ENCODE data around the gene ACBD6.
A peak's percentile ranks its signal among the peaks of the same experiment; 100 is the strongest.
"Not testable (repeated sequence)": the region's sequence is repeated elsewhere in the genome, so short reads cannot be mapped to it uniquely, and the experiment has no call there.

ACBD6 gene

GRCh38 chr1:180424848-180425457 lies 77.4 kb downstream of the ACBD6 start:
- TF ChIP-seq, protein P1, sequence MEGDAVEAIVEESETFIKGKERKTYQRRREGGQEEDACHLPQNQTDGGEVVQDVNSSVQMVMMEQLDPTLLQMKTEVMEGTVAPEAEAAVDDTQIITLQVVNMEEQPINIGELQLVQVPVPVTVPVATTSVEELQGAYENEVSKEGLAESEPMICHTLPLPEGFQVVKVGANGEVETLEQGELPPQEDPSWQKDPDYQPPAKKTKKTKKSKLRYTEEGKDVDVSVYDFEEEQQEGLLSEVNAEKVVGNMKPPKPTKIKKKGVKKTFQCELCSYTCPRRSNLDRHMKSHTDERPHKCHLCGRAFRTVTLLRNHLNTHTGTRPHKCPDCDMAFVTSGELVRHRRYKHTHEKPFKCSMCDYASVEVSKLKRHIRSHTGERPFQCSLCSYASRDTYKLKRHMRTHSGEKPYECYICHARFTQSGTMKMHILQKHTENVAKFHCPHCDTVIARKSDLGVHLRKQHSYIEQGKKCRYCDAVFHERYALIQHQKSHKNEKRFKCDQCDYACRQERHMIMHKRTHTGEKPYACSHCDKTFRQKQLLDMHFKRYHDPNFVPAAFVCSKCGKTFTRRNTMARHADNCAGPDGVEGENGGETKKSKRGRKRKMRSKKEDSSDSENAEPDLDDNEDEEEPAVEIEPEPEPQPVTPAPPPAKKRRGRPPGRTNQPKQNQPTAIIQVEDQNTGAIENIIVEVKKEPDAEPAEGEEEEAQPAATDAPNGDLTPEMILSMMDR (IDR thresholded peaks at IDR 0.05; ENCODE audit: low read depth, low read length, missing control alignments): no peak
- DNase-seq (ENCODE audit: low read depth): no peak
- no peak overlapping the region for H3K4me3 ChIP-seq (ENCODE audit: low read depth, low read length)

GRCh38 chr1:180421614-180422013 lies 80.8 kb downstream of the ACBD6 start:
- TF ChIP-seq, protein P1 (IDR thresholded peaks at IDR 0.05; ENCODE audit: low read depth, low read length, missing control alignments): no peak
- no peak overlapping the region for H3K4me3 ChIP-seq (ENCODE audit: low read depth, low read length)
- no peak for DNase-seq (ENCODE audit: low read depth)

GRCh38 chr1:180421145-180421544 lies 81.2 kb downstream of the ACBD6 start:
- not testable (repeated sequence) for H3K4me3 ChIP-seq (ENCODE audit: low read depth, low read length); DNase-seq (ENCODE audit: low read depth)

DNA sequence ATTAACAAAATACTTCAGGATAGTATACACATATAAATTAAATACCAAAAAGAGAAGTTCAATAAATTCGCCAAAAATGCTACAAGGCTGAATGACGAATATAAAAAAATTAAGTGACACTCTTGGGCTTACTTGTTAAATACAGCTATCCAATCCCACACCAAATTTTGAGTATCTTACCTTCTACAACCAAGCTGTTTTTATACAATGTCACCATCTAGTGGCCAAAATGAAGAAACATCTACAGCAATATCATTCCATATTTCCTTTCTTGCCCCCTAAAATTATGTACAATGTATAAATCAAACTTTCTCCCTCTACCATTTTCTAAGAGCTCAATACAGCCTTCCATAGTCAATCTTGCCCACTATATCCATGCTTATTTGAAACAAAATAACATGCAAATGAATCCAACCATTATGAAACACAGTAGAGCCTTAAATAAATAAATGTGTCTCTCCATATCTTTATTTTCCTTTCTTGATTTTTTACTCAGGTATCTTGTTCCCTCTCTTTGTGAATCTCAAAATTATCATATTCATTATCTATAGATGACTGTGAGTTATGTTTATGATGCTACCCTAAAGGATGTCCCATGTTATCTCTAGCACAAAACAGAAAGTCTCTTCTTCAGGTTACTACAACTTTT lies 86.3 kb downstream of the ACBD6 start:
- H3K4me3 ChIP-seq (ENCODE audit: low read depth, low read length): no peak overlapping the region
- TF ChIP-seq, protein P1 (IDR thresholded peaks at IDR 0.05; ENCODE audit: low read depth, low read length, missing control alignments): peak; percentile 49
- no peak for DNase-seq (ENCODE audit: low read depth)

- DNase-seq (ENCODE audit: low read depth): no peak
- no peak overlapping the region for H3K4me3 ChIP-seq (ENCODE audit: low read depth, low read length)
- TF ChIP-seq, protein P1 (IDR thresholded peaks at IDR 0.05; ENCODE audit: low read depth, low read length, missing control alignments): no peak
Measured at GRCh38 chr1:180415236-180415848, 87.0 kb downstream of the ACBD6 start.

GRCh38 chr1:180412583-180412982 lies 89.8 kb downstream of the ACBD6 start:
- TF ChIP-seq, protein P1 (IDR thresholded peaks at IDR 0.05; ENCODE audit: low read depth, low read length, missing control alignments): no peak
- H3K4me3 ChIP-seq (ENCODE audit: low read depth, low read length): no peak overlapping the region
- no peak for DNase-seq (ENCODE audit: low read depth)

DNA sequence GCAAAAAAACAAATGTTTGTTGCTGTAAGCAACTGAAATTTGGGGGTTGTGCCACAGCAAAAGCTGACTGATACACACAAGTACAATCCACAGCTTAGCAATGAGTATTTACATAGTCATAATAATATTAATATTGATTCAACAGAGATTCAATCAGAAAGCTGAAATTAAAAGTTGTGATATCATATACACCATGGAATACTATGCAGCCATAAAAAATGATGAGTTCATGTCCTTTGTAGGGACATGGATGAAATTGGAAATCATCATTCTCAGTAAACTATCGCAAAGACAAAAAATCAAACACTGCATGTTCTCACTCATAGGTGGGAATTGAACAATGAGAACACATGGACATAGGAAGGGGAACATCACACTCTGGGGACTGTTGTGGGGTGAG lies 94.2 kb downstream of the ACBD6 start:
- H3K4me3 ChIP-seq (ENCODE audit: low read depth, low read length); DNase-seq (ENCODE audit: low read depth): not testable (repeated sequence)

DNA sequence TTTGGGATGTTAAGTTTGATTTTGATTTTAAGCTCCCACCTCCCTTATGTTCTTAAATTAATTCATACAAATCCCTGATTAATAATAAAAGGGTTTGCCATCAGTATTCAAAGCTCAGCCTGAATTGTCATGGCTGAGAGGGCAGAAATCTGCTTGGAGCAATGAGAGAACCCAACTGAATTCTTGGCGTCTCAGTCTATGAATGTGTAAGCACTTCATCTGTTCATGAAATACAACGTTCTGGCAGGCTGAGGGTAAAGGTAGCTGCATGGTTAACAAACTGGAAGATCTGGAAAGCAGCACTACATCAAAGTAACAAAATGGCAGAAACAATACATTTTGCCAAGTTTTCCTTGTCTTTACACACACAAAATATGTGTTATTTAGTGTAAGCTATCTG lies 95.3 kb downstream of the ACBD6 start:
- H3K4me3 ChIP-seq (ENCODE audit: low read depth, low read length): no peak overlapping the region
- no peak for DNase-seq (ENCODE audit: low read depth)
- TF ChIP-seq, protein P1 (IDR thresholded peaks at IDR 0.05; ENCODE audit: low read depth, low read length, missing control alignments): no peak
